GM18858 (cell line): ENCODE measurements around the gene ZNRF2.

ENCODE experiments used
- ATAC-seq: cut with Tn5 transposase; IDR thresholded peaks from one replicate; pipeline ENCODE4 v1.9.1; 2021; ENCODE audit not compliant: unreplicated experiment

Gene ZNRF2

DNA sequence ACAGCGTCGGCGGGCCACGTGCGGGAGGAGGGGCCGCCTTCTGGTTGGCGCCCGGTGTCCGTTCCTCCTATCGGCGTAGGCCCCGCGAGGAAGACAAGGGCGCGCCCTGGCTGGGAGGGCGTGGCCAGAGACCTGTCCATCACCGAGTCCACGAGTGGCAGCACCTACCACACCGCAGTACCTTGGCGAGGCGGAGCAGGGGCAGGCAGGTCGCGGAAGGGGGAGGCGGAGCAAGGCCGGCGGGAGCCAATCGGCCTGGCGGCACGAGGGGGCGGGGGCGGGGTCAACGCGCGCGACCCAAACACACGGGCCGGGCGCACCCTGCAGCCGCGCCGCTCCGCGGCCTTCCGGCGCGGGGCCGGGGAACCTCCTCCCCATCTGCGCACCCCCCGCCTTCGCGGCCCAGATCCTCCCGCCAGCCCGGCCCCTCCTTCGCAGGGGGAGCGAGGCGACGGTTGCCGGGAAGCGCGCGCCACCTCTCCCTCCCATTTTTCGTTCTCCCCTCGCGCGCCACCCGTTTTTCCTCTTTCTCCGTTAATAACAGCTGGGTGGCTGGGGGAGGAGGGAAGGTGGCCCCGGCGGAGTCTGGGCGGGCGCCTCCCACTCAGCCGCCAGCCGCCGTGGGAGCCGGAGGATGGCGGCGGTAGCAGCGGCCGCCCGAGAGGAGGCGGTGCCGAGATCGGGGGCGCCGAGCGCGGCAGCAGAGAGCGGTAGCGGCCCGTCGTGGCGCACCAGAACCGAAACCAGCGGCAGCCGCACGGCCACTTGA lies at the start of gene ZNRF2:
TSS of gene ZNRF2 (plus strand) at position 300 of the 769 bp plus-strand sequence. CDS start 761 bp downstream, outside the sequence.
- peak; percentile 89 for ATAC-seq

DNA sequence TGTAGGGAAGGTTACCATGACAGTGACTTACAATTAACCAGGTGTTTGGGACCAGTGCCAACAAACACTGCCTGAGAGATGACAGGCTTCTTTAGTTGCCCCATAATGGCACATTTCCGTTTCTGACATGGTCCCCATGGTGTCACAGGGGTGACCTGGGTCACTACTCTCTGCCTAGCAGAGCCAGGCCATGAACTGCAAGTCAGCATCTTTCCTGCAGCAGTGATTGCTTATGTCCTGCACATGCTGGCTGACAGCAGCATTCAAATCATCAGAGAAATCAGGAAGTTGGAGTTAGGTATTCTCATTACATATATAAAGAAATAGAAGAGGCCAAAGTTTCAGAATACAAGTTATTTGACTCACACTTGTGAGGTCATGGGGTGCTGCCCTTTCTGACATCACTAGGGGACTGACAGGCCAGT lies 47.1 kb upstream of the ZNRF2 start:
- ATAC-seq: peak; percentile 36

DNA sequence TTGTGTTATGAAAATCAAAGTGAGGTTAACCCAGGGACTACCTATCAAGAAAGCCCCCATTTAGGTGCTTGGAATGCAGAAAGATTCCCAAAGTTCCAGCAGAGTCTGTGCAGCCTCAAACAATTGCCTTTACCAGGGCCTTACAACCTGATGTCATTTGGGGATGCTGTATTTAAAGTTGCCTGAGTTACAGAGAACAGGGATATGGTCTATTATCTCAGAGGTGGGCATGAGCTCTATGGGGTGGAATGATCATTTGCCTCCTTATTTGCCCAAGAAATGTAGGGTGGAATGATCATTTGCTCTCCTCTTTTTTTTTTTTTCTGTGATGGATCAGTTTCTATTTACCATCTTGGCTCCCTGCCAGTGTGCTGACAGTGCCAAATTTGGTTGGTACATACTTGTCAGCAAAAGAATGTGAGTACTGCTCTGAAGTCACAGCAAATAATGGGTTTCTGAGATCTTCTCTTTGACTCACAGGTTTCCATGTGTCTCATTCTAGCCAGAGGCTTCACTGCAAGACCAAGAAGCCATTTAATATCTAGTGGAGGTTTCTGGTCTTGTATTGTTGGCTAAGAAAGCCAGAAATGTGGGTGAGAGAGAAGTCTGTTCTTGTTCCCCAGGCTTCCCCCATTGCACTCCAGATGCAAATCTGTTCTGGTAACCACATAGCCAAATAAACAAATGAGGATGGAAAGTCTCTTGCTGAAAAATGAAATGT lies 45.5 kb upstream of the ZNRF2 start:
- ATAC-seq: peak; percentile 52

GRCh38 chr7:30240106-30240800 lies 44.1 kb upstream of the ZNRF2 start:
- no peak for ATAC-seq

DNA sequence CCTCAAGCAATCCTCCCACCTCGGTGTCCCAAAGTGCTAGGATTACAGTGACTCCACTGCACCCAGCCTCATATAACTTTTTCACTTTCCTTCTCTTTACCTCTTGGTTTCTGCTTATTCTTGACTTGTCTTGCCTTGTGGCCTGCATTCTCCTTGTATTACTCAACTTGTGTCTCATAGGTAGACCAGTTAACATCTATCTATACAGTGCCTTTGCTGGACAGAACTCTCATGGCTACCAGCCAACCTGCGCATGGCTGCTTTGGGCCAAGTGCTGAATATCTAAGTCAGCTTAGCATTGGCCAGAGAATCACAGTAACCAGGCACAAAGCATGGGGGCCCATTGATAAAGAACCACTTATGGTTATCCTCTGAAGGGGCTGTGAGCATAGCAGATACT lies 42.6 kb upstream of the ZNRF2 start:
- ATAC-seq: no peak

DNA sequence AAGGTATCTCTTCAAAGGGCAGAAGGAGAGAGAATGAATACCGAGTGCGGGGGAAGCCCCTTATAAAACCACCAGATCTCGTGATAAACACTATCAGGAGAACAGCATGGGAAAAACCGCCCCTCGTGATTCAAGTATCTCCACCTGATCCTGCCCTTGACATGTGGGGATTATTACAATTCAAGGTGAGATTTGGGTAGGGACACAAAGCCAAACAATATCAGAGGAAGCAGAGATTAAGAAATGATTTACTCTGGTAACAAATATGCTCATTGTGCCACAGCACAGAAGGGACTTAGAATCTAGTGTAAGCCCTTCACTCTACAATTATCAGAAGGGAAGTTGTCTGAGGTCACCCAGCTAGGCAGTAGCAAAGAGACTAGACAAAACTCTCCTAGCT lies 40.1 kb upstream of the ZNRF2 start:
- ATAC-seq: no peak

DNA sequence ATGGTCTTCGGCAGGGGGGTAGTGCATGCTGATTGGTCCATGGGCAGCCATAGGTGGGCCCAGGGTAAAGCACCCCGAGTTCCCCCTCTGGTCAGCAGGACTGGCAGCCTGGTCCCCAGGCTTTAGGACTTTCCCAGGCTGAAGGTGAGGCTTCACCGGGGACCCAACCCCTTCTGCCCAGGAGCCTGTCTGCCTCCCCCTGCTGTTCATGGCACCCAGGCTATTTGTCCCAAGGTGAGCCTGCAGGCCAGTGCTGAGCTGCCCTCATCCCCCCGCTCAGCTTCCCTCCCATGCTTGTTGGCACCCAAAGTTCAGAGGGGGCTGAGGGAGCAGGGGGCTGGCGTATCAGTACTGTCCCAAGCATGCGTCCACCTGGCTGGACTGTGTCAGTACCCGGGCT lies 38.5 kb upstream of the ZNRF2 start:
- no peak for ATAC-seq

- no peak for ATAC-seq
Measured at GRCh38 chr7:30246392-30246791, 38.0 kb upstream of the ZNRF2 start.

GRCh38 chr7:30247541-30248401 lies 36.6 kb upstream of the ZNRF2 start:
- ATAC-seq: no peak

DNA sequence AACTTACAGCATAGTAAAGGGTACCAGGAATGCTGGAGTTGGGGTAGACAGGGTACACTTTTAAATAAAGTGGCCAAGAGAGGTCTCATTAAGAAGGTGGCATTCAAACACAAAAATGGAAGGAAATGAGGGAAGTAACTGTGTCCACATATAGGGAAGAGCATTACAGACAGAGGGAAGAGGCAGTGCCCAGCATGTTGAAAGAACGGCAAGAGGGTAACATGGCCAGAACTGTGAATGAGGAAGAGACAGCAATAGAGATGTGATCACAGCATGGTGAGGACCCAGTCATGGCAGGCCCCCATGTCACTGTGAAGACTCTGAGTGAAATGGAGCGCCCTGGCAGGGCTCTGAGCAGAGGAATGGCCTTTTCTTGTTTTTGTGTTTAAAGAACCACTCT lies 35.1 kb upstream of the ZNRF2 start:
- ATAC-seq: no peak

DNA sequence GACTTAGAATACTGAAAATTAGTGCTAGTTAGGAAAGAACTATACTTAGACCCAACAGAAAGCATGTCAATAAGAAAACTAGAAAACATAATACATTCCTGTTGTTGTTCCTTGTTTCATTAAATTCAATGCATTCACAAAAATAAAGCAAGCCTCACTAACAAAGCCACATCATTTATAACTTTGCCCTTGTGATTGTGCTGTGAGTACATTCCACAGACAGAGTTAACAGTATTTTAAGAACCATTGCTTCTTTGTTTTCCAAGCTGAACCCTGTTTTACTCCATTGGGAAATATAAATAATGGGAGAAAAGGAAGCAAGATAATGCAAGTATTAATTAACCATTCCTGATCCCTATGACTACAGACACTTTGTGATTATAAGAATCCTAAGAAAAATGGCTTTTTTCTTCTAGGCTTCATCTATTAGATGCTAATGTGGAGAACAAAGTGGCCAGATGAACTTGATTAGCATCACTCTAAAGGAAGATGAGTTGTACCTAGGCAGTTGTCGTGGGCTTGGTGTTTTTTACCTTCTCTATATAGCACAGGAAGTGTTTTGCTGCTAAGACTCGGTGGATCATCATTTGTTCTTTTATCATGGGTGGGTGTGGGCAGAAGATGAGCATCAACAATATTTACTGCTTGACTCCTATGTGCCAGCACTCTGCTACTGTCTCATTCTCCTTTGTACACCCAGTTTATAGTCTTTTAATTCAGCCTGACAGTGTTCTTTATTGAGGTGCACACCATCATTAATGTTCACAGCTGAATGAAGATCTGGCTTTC lies 34.2 kb upstream of the ZNRF2 start:
- ATAC-seq: no peak

DNA sequence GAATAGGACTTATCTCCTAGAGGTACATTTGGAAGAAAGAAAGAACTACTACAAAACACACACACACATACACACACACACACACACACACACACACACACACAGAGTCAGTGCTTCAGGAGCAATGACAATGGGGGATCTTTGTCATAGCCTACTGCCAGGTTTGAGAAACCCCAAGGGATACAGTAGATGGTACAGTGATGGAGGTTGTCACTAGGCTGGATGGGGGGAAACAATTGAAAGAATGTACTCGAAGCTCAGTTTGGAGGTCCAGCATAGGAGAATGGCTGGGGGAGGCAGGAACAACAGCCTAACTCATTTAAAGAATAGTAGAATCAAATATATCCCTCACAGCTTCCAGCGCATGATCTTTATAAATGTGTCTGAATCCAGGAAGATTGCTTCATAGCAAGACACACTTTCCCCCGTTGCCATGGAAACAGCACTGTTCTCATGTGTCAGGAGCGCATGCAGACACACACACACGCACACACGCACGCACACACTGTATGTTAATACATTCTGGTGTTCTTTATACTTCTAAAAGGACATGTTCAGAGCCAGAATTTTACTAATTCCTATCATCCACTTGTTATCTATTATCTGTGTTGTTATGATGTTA lies 32.6 kb upstream of the ZNRF2 start:
- no peak for ATAC-seq

DNA sequence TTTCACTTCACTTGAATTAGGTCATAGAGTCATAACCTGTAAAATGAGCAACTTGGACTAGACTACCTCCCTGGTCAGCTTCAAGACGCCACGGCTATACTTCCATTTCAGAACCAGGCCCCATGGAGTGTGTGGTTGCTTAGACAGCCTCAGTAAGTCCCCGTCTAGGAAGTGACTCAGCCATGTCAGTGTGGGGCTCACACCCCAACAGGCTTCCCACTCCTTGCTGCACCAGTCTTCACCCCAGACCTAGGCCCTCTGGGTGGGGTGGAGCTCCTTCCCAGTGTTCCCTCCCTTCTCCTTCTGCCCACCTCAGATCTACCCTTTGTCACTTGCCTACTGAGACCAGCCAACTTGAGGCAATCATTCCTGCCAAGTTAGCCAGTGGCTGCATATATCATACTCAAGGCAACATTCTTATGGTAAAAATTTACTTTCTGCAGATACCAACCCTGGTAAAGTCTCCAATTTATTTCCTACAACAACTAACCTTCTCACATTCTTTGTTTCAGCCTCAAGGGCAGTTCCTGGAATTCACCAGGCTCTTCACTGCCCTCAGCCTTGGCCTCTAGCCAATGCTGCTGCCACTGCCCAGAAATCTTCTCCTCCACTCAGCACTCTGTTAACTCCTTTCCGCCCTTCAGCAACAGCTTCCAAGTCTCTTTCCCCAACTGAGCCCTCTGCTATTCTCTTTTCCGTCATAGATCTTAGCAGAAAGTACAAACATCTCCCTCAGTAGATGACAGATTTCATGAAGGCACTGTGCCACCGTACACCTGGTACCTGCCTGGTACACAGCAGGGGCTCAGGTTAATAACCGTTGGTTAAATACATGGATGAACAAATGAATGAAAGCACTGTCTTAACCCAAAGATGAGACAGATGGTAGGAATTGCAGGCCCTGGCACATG lies 31.3 kb upstream of the ZNRF2 start:
- no peak for ATAC-seq

DNA sequence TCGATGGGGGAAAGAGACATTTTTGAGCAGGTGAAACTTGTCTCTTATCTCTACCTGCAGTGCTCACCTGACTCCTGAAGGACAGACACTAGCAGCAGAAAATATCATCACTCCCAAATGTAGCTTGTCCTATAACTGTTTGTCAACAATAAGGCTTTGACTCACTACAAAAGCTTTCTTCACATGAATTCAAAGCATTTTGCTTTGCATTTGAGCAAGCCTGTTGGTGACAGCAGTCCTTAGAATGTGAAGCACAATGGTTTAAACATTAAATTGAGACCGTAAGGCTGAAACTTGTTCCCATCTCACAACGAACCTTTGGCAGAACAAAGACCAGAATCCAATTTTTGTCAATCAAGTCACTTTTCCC lies 30.6 kb upstream of the ZNRF2 start:
- ATAC-seq: no peak

GRCh38 chr7:30254248-30254647 lies 30.1 kb upstream of the ZNRF2 start:
- no peak for ATAC-seq

GRCh38 chr7:30254717-30255063 lies 29.7 kb upstream of the ZNRF2 start:
- no peak for ATAC-seq

GRCh38 chr7:30255064-30255769 lies 29.2 kb upstream of the ZNRF2 start:
- no peak for ATAC-seq

- no peak for ATAC-seq
Measured at GRCh38 chr7:30256349-30256858, 28.0 kb upstream of the ZNRF2 start.
